Gastrocnemius medialis (tissue), 4 donors: ENCODE results near the gene NR3C2.

Source experiments
- POLR2A ChIP-seq, 2 donors: fragments of 450-650 bp; IDR thresholded peaks; one replicate each; pipeline ENCODE4 v1.6.1; 2017; ENCODE audit warnings: antibody characterized with exemption in 2 of 2, mild to moderate bottlenecking in 2 of 2, moderate library complexity in 2 of 2
- TF ChIP-seq, protein P1 (sequence below), 5 experiments: fragments of 450-650 bp in 3 of 5; fragments of 200-600 bp in 2 of 5; sonication (generic) in 2 of 5; IDR thresholded peaks in 4 of 5; conservative IDR thresholded peaks in 1 of 5; 1 replicate in 4 of 5; 2 replicates in 1 of 5; pipeline ENCODE4 v1.5.1; 2016 to 2019; ENCODE audit warnings: antibody characterized with exemption in 5 of 5, mild to moderate bottlenecking in 3 of 5, moderate library complexity in 3 of 5

DNA sequence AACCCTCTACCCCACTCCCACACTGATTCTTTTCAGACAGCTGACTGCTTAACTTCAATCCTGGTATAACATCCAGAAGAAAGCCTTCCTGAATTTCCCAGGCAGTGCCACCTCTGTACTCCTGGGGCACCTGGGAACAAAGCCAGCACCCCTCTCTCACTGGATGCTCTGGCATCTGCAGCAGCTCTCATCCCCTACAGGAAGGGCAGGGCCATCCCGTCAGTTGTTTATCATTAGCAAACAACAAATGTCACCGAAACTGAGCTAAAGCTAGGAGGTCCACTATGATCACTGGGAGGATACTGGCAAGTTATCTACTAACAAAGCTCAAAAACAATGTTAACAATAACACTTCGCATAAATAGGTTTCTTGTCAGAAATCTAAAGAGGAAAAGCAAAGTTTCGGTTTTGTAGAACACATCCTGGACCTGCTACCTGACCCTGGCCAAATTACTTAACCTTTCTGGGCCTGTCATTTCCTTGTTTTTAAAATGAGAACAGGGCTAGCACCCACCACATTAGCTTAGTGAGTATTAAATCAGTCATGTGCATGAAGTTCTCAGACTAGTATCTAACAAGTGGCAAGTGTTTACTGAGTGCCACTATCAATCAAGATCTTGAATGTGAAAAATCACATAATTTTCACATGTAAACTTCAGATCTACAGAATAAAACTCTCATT is 86.6 kb downstream of the NR3C2 start:
- TF ChIP-seq, protein P1, sequence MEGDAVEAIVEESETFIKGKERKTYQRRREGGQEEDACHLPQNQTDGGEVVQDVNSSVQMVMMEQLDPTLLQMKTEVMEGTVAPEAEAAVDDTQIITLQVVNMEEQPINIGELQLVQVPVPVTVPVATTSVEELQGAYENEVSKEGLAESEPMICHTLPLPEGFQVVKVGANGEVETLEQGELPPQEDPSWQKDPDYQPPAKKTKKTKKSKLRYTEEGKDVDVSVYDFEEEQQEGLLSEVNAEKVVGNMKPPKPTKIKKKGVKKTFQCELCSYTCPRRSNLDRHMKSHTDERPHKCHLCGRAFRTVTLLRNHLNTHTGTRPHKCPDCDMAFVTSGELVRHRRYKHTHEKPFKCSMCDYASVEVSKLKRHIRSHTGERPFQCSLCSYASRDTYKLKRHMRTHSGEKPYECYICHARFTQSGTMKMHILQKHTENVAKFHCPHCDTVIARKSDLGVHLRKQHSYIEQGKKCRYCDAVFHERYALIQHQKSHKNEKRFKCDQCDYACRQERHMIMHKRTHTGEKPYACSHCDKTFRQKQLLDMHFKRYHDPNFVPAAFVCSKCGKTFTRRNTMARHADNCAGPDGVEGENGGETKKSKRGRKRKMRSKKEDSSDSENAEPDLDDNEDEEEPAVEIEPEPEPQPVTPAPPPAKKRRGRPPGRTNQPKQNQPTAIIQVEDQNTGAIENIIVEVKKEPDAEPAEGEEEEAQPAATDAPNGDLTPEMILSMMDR (IDR thresholded peaks at IDR 0.05 in 4 of 5, conservative IDR thresholded peaks at IDR 0.05 in 1 of 5) = no peak
- TF ChIP-seq POLR2A (IDR thresholded peaks at IDR 0.05) = no peak
